Stimulated activated CD4-positive, alpha-beta T cell treated with anti-CD3 and anti-CD28 coated beads, Interleukin-15, amount 100 ng/mL, for 1 hour (primary cell): ENCODE measurements around the gene LMTK3.
"Not testable (repeated sequence)": the region's sequence is repeated elsewhere in the genome, so short reads cannot be mapped to it uniquely, and the experiment has no call there.

Experiments
- DNase-seq, 2 donors: peaks; one replicate each; pipeline ENCODE4 v3.0.0-alpha.2; 2020; ENCODE audit warnings: low read depth in 1 of 2, low spot score in 1 of 2

LMTK3 gene

DNA sequence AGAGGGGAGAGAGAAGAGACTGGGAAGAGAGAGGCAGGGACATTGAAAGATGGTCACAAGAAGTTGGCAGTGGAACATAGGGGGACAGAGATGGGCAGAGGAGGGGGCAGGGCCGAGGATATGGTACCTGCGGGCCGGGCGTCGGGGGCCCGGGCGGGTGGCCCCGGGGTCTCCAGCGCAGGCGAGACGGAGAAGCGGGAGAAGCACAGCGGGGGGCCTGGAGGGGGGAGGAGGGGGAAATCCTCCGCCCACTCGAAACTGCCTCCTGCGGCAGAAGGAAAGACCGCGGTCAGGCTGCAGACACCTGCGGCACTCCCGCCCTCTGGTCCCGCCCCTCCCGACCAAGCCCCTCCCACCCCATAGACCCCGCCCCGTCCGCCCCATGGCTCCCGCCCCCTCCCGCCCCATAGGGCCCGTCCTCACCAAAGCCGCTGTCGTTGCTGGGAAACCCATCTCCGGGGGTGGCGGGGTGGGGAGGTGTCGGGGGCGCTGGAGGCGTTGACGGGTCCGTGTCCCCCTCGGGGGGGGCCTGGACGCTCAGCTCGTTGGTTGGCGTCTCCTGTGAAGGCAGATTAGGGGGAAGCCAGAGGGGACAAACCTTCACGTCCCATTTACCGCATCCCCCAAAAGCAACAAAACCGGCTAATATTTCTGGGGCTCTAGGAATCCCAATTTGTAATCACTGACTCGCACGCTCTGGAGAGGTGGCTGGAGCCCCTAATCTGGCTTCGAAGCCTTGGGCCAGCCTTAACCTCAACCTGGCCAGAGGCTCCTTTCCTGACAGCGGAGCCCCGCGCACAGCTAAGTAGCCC is 20.4 kb downstream of the LMTK3 start:
- peak in 1 of 2 donors; percentile 42 for DNase-seq

DNA sequence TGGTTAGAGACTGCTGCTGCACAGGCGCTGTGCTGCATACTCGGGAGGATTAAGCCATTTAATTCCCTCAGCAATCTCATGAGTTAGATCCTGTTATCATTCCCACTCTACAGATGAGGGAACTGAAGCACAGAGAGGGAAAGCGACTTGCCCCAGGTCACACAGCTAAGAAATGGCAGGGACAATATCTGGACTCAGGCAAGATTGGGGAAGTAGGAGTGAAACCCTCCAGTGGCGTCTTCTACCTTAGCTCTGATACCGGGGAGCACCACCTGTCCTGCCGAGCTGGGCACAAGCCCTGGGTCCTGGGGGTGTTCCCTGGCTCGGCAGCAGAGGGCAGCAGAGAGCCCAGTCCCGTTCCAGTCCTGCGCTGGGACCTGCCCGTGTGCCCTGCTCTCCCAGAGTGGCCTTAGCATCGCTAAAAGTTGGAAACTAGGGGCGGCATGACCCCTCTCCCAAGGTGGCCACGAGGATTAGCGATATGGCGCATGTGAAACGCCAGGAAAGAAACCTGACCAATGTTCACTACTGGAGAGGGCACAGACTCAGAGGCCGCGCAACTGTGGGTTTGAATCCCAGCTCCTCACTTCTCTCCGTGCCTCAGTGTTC is 21.9 kb downstream of the LMTK3 start:
- peak; percentile 60 to 78 for DNase-seq

DNA sequence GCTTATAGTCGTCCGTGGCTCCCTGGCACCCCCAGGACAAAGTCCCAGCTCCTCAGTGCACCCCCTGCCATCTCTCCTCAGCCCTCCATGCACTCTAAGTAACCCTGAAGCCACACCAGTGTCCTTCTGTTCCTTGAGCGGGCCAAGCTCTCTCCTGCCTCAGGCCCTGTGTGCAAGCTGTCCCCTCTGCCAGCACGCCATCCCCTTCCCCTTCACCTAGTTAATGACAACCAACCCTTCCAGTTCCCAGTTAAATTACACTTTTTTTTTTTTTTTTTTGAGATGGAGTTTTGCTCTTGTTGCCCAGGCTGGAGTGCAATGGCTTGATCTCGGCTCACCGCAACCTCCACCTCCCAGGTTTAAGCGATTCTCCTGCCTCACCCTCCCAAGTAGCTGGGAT is 23.2 kb downstream of the LMTK3 start:
- not testable (repeated sequence) for DNase-seq

DNA sequence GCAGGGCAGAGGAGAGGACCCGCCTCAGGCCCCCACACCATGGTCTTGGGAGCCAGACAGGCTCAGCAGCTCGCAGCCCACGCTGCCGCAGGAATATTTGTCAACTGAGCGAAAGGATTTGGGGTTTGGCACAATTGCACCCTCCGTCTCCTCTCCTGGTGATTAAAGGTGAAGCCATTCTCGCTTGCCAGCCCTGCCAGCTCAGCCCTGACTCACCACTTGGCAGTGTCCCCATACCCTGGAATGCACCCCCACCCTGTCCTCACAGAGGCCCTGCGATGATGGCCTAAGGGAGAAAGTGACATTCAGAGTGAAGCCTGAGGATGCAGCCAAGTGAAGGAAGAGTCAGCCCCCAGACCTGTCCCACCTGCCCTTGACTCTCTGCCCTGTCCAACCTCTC is 23.7 kb downstream of the LMTK3 start:
- DNase-seq: no peak

DNA sequence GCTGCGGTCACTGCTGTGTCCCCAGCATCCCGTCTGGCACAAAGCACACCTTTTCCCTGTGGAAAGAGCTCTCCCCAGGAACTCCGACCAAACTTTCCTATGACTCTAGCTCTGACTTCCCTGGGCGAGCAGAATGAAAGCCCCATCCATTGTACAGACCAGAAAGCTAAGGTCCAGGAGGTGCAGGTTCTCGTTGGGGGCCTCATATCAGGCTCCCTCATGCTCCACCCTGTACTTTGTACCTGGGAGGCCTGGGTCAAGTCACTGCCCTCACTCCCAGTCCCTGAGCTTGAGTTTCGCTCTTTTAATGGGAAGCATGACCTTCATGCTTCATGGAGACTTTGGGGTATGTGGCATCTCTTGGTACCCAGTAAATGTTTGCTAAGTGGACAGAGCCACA is 24.1 kb downstream of the LMTK3 start:
- no peak for DNase-seq

DNA sequence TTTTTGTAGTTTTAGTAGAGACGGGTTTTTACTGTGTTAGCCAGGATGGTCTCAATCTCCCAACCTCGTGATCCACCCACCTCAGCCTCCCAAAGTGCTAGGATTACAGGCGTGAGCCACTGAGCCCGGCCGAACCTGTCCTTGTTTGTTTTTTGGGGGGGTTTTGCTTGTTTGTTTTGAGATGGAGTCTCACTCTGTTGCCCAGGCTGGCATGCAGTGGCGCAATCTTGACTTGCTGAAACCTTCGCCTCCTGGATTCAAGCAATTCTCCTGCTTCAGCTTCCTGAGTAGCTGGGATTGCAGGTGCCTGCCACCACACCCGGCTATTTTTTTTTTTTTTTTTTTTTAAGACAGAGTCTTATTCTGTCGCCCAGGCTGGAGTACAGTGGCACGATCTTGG is 24.9 kb downstream of the LMTK3 start:
- DNase-seq: not testable (repeated sequence)

DNA sequence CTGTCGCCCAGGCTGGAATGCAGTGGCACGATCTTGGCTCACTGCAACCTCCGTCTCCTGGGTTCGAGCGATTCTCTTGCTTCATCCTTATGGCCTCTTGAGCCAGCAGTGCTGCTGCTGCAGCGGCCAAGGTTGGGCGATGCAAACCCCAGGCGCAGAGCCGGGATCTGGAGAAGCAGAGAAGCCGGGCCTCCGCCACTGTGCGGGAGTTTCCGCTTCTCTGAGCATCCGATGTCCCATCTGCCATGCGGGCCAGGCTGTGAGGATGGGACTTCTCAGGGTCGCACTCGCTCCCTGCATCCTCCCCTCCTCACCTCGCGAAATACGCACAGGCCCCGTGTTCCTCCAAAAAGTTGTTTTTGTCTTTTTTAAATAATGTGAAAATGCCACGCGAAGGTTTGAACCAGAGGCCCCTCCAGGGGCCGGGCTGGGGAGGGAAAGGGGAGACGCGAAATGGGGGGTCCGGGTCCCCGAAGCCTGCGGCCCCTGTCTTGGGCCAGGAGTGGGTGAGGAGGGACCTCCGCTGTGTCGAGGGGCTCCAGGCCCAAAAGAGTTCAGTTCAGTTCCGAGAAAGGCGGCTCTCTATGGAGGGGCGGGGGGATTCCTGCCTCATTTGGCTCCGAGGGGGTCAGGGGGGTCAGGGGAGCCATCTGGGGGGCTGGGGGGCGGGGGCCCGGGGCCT is 26.6 kb downstream of the LMTK3 start:
- no peak for DNase-seq

DNA sequence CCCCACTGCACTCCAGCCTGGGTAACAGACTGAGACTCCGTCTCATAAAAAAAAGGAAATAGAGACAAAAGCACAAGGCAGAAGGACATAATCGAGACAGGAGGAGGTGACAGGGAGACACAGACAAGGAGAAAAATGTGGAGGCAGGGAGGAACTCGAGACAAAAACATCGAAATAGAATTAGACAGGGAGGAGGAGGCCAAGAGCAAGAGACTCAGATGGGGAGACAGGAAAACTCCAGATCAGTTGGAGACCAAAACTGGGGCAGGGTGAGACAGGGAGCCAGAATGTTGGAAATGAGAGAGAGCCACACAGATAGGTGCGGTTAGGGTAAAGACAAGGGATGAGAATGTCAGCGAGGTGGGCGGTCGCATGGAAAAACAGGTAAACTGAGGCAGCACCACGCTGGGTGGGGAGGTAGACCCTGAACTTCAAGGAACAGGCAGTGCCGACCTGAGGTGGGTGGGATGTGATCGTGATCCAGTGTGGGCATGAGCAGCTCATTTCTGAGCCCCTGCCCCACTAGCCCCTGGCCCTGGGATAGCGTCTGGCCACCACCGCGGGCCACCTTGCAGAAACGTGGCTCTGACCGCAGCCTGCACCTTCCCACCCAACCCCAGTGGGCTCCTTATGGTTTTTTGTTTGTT is 27.3 kb downstream of the LMTK3 start:
- DNase-seq: no peak

DNA sequence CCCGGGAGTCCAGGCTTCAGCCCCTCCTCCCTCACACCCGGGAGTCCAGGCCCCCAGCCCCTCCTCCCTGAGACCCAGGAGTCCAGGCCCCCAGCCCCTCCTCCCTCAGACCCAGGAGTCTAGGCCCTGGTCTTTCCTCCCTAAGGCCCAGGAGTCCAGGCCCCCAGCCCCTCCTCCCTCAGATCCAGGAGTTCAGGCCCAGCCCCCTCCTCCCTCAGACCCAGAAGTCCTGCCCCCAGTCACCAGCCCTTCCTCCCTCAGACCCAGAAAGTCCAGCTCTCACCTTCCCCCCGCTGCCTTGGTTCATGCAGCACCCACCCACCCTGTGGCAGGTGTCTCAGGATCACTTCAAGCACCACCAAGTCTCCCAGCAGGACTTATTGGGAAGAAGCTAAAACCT is 28.3 kb downstream of the LMTK3 start:
- DNase-seq: no peak

DNA sequence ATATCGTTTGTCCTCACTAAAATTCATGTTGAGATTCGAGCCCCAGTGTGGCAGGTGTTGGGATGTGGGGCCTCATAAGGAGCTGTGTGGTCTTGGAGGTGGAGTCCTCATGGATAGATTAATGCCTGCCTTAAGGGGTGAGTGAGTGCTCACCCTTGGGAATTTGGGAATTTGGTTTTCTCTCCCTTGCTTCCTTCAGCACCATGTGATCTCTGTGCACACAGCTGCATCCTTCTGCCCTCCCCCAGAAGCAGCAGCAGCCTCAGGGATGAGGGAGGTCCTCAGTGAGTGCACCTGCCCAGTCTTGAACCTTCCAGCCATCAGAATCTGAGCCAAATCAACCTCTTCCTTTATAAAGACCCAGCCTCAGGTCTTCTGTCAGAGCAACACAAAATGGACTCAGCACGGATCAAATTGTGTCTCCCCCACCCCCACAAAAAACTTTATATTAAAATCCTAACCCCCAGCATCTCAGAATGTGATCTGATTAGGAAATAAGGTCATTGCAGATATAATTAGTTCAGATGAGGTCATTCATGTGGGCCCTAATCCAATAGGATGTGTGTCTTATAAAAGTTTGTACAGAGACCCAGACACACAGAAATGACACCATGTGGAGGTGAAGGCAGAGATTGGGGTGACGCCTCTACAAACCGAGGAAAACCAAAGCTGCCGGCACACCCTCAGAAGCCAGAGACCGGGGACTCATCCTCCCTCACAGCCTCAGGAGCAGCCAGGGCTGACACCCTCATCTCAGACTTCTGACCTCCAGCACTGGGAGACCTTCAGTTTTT is 29.6 kb downstream of the LMTK3 start:
- no peak for DNase-seq

DNA sequence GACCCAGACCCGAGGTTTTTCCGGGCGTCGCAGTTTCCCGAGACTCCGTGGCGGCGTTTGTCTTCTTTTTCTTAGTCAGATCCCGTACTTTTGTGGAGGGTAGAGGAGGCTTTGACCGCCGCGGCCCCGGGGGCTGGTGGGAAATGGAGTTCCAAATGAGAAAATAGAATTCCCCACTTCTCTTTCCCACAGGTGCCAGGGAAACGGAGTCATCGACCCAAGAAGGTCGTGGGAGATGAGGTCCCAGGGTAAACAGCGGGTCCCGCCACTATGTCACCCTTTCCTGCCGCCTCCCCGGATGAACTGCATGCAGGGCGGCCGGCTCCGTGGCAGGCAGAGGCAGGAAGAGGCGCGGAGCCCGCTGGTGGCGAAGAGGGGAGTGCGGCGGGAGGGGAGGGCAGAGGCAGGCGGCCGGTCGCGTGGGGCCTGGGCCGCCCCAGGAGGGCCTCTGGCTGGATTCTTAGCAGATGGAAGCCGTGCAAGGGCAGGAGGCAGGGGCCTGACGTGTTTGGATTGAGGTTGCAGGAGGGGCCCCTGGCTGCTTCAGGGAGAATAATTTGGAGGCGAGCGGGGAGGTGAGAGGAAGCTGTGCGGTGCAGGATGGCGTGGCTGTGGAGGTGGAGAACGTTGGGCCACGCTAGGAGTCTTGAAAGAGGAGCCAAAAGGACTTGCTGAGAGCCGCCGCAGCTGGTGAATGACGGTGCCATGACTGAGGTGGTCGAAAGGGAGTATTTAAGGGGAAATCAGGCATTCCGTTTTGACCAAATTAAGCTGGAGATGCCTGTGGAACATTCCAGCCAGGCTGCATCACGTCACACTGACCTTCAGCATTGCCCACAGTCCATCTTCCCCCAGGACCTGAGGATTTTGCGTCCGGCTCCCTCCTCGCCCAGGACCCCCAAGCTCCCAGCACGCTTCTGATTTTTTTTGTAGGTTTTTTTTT is 30.8 kb downstream of the LMTK3 start:
- DNase-seq: peak in 1 of 2 donors; percentile 38

DNA sequence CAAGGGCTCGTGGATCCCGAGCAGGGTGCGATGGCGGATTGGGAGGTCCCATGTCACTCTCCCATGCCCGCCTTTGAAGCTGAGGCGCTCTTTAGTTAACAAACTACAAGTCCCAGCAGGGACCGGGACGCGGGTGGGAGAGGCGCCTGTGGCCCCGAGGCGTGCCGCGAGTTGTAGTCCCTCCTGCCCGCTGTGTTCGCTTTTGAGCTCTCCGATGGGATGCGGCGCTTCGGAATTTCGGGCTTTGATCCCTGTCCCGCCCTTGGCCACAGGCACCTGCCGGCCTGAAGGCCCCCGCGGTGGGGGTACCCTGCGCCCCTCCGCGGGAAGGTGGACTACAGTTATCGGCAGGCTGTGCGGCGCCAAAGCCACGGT is 31.5 kb downstream of the LMTK3 start:
- DNase-seq: peak in 1 of 2 donors; percentile 33

DNA sequence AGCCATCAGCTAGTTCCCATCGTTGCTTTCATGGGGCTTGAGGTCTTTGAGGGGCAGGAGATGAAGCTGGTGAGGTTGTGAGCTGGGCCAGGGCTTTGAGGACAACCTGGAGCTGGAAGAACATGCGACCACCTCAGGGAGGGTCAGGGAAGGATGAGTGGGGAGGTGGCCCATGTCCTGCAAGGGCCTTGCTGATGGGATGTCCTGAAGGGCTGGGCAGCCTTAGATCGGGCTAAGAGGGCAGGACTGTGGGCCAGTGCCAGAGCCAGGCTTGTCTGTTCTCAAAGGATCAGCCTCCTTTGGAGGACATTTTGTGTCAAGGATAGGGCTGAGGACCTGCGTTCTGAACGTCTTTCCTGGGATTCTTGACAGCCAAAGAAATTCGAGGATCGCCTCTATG is 31.9 kb downstream of the LMTK3 start:
- no peak for DNase-seq

DNA sequence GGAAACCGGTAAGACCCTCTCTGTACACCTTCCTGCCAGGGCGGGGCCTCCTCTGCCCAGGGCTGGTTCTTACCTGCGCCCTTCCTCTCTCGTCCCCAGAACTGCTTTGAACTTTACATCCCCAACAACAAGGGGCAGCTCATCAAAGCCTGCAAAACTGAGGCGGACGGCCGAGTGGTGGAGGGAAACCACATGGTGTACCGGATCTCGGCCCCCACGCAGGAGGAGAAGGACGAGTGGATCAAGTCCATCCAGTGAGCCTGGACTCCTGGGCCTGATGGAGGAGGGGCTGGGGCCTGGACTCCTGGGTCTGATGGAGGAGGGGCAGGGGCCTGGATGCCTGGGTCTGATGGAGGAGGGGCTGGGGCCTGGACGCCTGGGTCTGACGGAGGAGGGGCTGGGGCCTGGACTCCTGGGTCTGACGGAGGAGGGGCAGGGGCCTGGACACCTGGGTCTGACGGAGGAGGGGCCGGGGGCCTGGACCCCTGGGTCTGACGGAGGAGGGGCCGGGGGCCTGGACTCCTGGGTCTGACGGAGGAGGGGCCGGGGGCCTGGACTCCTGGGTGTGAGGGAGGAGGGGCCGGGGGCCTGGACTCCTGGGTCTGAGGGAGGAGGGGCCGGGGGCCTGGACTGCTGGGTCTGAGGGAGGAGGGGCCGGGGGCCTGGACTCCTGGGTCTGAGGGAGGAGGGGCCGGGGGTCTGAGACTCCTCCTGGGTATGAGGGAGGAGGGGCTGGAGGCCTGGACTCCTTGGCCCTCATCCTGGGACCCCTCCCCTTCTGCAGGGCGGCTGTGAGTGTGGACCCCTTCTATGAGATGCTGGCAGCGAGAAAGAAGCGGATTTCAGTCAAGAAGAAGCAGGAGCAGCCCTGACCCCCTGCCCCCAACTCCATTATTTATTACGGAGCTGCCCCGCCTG is 33.0 kb downstream of the LMTK3 start:
- no peak for DNase-seq

DNA sequence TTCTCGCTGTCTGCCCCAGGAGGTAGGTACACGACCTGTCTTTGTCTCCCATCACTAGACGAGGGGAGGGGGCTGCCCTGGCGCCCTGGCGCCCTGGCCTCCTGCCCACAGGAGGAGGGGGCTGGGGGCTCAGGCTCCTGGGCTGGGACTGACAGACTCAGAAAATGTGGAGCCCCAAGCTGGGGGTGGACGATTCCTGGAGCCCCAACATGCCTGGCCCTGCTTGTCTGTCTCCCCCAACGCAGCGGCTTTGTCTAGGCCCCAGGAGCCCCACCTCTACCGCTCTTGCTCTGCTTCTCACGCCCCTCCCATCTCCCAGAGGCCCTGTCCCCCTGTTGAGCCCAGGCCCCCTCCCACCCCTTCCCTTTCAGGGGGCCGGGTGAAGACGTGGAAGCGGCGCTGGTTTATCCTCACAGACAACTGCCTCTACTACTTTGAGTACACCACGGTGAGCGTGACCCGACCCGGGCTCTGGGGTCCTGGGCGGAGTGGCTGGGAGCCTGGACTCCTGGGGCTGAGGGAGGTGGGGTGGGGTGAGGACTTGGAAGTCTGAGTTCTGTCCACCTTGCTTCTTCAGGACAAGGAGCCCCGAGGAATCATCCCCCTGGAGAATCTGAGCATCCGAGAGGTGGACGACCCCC is 33.8 kb downstream of the LMTK3 start:
- no peak for DNase-seq

DNA sequence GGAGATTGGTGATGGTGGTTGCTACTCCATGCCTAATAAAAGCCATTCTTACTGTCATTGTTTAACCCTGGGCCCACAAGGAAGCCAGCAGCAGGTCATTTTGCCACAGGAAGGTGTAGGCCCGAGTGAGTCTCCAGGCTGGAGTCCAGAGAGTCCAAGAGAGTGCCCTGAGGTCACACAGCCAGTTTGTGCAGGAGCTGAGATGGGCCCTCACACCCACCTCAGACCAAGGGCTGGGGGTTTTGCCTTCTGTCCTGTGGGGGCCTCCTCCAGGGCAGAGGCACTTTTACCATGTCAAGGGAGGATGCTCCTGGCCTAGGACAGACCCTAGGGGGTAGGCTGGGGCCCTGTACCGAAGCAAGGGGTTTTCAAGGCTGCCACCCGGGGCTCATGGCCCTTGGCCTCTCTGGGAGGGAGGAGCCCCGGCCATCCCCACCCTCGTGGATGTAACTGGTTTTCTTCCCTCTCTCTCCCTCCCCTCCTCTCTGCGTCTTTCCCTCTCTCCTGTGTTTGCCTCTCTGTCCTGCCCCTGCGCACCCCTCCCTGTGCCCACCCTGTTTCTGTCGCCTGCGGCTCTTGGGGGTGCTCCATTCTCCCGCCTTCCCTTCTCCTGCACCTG is 34.5 kb downstream of the LMTK3 start:
- no peak for DNase-seq

DNA sequence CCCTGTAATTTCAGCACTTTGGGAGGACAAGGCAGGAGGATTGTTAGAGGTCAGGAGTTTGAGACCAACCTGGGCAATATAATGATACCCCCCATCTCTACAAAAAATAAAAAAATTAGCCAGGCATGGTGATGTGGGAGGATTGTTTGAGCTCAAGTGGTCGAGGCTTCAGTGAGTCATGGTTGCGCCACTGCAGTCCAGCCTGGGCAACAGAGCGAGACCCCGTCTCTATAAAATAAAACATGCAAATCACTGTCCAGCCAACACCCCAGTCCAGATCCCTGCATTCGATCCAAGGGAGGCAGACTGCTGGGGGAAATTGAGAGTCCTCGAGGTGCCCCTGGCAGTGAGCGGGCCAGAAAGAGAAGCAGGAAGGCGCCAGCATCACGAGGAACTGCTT is 35.5 kb downstream of the LMTK3 start:
- DNase-seq: no peak
